Measurements from ENCODE around the gene SLC6A16.
"Not testable (repeated sequence)": the region's sequence is repeated elsewhere in the genome, so short reads cannot be mapped to it uniquely, and the experiment has no call there.

SLC6A16 gene

DNA sequence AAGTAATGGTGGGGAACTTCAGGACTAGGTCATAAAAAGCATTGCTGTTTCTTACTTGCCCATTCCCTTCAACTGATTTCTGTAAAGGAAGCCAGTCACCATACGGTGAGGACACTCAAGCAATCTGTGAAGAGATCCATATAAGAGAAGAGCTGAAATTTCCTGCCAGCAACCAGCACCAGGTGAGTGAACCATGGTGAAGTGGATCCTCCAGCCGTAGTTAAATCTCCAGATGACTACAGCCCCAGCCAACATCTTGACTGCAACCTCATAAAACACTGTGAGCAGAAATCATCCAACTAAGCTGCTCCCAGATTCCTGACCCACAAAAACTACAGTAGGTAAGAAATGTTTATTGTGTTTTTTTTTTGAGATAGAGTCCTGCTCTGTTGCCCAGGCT lies 3.8 kb upstream of the SLC6A16 start:
- no peak for DNase-seq

DNA sequence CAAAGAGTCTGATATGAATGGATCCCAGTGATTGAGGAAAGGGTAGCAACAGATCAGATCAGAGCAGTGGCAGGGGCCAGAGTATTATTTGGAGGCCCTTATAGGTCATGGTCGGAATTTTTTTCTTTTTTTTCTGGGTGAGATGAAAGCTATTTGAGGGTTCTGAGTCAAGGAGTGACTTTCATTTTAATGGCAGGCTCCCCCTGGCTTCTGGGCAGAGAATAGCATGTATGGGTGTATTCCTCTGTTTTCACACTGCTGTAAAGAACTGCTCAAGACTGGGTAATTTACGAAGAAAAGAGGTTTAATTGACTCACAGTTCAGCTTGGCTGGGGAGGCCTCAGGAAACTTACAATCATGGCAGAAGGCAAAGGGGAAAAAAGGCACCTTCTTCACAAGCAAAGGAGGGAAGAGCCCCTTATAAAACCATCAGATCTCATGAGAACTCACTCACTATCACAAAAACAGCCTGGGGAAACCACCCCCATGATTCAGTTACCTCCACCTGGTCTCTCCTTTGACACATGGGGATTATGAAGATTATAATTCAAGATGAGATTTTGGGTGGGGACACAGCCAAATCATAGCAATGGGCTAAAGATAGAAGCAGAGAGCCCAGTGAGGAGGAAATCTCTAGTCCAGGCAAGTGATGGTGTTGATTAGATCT lies 3.0 kb upstream of the SLC6A16 start:
- DNase-seq = no peak

DNA sequence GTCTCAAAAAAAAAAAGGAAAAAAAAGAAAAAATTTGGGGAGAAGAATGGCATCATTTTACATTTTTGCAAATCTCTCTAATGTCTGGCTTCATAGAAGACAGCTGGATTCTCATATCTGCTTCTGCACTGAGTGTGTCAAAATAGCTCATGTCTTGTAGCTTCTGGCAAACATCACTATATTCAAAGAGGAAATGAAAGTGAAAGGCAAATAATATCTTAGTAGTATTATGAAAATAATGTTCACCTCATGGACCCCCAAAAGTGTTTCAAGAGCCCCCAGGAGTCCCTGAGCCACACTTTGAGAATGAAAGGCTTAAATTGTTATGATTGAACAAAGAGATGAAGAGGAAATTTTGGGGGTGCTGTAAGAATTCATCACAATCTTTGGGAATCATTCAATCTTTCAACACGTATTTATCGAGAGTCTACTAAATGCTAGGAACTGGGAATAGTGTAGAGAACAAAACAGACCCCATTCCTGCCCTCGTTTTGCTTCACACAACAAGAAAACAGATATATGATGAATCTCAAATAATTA lies 1.2 kb upstream of the SLC6A16 start:
- DNase-seq = no peak

DNA sequence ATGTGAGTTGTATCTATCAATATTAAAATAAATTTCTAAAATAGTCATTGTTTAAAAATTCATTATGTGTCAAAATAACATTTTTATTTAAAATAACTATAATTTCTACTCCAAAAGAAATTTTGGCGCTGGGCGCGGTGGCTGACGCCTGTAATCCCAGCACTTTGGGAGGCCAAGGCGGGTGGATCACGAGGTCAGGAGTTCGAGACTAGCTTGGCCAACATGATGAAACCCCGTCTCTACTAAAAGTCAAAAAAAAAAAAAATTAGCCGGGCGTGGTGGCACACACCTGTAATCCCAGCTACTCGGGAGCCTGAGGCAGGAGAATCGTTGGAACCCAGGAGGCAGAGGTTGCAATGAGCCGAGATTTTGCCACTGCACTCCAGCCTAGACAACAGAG lies 765 bp upstream of the SLC6A16 start:
- DNase-seq = not testable (repeated sequence)

DNA sequence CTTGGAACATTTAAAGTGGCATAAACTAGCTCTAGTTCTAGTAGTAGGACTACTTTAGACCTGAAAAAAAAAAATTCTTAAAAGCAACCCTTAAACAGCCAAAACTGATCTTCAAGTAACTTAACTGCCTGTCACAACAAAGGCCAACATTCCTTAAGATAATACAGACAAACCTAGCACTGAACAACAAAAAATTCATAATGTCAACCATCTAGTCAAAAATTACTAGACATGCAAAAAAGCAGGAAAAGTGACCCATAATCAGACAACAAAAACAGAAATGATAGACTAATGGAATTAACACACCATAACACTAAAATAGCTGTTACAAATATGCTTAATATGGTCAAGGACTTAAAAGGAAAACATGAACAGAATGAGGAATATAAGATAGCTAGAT lies 6.7 kb downstream of the SLC6A16 start:
- no peak for DNase-seq

DNA sequence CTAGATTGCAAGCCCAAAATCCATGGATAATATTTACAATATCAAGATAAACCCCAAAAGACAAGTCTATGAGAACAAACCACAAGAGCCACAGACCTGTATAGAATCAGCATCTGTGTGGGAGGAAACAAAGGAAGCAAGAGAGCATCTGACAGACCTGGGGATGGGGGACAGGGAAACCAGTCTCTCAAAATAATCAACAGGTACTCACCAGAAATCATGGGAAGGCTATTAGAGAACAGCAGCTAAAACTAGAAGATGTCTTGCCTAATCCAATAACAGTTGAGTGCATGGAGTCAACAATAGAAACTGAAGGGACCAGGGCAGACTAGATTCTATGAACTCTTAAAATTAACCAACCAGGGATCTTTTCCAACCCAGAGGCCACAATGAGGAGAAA lies 8.7 kb downstream of the SLC6A16 start:
- no peak for DNase-seq

DNA sequence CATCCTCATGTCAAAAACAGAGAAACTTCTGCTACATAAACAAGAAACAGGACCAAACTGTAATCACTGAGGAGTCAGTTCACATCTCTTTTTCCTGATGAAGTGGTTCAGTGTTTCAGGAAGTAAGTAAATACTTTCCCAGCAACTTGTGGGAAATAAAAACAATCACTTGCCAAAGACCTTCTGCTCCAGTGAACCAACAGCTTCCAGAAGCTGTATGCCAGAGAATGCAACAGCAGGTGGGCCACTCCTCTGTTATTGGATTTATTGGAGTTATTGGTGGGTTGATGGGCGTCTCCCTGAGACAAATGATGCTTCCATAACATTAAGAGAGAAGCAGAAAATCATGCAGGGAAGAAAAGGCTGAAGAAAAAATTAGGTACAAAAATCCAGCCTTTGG lies 9.9 kb downstream of the SLC6A16 start:
- no peak for DNase-seq

DNA sequence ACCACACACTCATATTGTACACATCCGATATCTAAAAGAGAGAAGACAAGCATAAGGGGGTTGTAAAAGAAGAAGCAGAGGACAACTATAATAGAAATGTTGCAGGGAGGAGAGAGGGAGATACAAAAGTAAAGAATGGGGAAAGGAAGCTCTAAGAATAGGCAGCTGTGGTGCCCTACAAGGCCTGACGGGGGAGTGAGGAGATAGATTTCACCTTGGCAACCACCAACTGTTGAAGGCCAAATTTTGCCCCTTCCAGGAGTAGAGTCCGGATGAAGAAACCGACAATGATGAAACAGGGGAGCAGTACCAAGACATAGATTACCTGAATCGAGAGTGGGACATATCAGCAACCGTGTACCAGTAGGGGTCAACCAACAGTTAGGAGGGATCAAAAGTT lies 15.9 kb downstream of the SLC6A16 start:
- DNase-seq = no peak

DNA sequence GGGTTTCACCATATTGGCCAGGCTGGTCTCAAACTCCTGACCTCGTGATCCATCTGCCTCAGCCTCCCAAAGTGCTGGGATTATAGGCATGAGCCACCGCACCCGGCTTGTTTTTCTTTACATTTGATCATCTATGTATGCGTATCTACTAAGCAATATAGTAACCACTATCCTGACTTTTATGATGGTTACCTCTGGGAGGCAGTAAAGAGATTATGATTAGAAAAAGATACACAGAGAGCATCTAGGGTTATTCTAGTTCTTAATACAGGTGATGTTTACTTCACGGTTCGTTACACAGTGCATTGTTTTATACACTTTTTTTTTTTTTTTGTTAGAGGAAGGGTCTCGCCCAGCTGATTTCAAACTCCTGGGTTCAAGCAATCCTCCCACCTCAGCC lies 18.3 kb downstream of the SLC6A16 start:
- DNase-seq = not testable (repeated sequence)

DNA sequence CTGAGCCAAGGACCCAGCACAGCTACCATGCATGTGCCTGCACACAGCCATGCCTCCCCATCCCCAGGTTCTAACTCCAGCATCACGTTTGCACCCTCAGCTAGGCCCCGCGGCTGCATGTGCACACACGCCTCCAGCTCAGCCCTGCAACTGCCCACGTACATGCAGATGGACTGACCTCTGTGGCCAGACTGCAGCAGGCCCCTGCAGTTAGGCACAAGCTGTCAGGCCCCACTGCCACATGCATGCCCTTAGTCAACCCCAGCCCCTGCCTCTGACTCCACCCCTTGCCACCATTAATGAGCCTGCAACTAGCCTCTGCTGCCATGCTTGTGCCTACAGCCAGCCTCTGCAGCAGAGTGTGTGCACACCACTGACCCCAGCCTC lies 23.1 kb downstream of the SLC6A16 start:
- no peak for DNase-seq

DNA sequence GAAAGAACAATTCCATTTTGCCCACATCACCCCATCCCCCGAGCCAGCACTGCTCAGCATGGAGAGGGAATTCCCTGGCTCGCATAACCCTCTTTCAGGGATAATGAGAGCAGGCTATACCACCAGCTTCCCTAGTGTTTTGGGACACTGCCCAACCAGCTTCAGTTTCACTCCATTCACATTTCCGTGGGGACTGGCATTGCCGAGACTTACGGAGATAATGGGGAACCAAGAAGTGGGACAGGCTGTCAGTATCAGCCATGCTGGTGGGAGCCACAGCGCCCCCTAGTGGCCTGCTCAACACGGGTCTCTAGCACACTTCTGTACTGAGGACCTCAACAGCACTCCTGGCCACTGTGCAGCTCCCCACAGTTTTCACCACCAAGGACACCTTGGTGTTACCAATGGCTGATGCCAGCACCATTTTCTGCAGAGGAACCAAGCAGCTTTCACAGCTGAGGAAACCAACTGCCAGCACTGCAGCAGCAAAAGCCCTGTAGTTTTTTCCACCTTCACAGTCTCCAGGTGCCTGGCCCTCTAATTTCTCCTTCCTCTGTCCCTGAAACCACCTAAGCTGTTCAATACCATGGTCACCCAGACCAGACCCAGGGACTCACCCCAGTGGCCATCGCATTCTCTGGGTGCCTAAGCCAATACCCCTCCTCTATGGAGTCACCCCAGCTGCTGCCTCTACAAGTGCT lies 23.7 kb downstream of the SLC6A16 start:
- no peak for DNase-seq

DNA sequence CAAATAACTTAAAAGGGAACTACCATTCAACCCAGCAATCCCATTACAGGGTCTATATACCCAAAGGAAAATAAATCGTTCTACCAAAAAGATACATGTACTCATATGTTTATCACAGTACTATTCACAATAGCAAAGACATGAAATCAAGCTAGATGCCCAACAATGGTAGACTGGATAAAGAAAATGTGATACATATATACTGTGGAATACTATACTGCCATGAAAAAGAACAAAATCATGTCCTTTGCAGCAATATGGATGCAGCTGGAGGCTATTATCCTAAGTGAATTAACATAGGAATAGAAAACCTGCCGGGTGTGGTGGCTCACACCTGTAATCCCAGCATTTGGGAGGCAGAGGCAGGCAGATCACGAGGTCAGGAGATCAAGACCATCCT lies 26.3 kb downstream of the SLC6A16 start:
- not testable (repeated sequence) for DNase-seq

DNA sequence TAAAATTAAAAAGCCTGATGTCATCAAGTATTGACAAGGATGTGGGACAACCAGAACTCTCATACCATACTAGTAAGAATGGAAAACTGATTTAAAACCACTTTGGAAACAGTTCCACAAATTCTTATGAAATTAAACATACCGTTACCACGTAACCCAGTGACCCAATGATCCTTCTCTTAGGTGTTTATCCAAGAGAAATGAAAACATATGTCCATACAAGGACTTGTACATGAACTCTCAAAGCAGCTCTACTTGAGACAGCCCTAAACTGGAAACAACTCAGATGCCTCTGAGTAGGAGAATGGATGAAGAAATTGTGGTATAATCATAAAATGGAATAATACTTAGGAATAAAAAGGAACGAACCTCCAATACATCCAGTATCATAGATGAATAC lies 27.6 kb downstream of the SLC6A16 start:
- DNase-seq = no peak

DNA sequence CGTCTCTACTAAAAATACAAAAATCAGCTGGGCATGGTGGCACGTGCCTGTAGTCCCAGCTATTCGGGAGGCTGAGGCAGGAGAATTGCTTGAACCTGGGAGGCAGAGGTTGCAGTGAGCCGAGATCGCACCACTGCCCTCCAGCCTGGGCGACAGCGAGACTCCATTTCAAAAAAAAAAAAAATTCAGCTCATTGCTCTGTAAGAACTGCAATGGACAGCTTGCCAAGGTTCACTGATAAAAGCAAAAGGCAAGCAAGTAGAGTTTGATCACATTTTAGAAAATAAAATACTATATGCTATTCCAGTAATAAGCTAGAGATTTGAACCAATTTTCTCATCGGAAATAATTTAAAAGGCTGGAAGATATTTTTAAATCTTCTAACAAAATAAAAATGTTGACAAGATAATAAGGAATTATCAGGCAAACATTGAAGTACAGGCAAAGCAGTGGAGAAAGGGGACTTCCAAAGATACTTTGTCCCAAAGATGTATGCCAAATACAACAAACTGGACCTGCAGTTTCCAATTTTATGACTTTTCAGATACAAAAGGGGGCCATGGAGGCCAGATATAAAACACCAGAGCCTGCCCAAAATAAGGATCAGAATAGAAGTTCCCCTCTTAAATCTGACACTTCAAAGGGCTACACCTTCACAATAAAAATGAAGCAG lies 29.6 kb downstream of the SLC6A16 start:
- no peak for DNase-seq

DNA sequence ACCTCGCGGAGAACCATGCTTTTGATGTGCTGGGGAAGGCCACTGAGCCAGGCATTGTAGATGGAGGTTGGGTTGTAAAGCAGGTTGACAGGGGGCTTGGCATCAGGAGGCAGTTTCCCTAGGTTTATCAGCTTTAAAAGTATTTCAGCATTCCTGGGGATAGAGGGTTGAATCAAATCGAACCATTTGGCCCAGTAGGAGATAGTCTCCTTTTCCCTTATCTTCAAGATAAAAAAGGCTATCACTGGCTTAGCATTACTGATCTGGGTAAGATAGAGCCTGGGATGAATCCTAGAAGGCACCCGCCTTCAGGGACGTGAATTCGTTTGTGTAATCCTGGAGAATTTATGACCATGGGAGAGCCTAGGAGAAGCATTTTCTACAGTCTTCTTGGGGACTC lies 30.6 kb downstream of the SLC6A16 start:
- no peak for DNase-seq

DNA sequence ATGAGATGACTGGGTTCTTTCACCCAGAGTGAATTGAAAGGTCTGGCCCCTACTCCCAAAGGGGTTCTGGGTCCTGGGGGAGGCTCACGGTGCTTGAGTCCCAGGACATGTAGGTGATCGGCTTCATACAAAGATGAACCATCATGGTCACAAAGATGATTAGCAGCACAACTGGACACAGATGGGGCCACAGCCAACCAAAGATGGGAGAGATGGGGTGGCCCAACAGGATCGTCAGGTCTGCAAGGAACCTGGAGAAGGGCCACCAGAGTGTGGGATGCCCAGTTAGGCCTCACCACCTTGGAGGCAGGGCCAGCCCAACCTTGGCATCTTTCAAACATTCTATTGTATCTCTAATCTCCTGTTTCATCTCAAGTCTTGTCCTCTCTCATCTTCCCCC lies 34.5 kb downstream of the SLC6A16 start:
- DNase-seq = no peak

DNA sequence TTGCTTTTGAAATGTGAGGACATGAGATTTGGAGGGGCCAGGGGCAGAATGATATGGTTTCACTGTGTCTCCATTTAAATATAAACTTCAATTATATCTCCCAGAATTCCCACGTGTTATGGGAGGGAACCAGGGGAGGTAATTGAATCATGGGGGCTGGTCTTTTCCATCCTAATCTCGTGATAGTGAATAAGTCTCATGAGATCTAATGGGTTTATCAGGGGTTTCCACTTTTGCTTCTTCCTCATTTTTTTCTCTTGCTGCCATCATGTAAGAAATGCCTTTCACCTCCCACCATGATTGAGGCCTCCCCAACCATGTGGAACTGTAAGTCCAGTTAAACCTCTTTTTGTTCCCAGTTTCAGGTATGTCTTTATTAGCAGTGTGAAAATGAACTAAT lies 35.7 kb downstream of the SLC6A16 start:
- DNase-seq = not testable (repeated sequence)

DNA sequence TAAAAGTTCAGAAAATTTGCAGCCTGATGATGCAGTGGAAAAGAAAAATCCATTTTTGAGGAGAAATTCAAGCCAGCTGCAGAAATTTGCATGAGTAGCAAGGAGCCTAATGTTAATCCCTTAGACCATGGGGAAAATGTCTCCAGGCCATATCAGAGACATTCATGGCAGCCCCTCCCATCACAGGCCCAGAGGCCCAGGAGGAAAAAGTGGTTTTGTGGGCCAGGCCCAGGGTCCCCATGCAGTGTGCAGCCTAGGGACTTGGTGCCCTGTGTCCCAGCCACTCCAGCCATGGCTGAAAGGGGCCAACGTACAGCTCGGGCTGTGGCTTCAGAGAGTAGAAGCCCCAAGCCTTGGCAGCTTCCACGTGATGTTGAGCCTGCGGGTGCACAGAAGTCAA lies 36.8 kb downstream of the SLC6A16 start:
- DNase-seq = not testable (repeated sequence)

DNA sequence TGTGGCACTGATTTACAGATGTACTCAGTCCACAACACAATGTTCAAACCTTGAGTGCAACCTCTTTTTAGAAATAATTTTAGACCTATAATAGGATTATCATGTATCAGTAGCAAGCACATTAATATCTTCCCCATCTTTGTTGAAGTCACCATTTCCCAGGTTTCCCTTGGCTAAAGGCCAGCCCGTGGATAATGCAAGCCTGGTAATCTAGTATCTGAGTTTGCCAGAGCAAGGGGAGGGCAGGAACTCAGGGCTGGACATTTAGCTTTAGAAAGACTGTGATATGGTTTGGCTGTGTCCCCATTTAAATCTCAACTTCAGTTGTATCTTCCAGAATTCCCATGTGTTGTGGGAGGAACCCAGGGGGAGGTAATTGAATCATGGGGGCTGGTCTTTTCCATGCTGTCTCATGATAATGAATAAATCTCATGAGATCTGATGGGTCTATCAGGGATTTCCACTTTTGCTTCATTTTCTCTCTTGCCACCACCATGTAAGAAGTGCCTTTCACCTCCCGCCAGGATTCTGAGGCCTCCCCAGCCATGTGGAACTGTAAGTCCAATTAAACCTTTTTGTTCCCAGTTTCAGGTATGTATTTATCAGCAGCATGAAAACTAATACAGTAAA lies 37.7 kb downstream of the SLC6A16 start:
- DNase-seq = no peak

DNA sequence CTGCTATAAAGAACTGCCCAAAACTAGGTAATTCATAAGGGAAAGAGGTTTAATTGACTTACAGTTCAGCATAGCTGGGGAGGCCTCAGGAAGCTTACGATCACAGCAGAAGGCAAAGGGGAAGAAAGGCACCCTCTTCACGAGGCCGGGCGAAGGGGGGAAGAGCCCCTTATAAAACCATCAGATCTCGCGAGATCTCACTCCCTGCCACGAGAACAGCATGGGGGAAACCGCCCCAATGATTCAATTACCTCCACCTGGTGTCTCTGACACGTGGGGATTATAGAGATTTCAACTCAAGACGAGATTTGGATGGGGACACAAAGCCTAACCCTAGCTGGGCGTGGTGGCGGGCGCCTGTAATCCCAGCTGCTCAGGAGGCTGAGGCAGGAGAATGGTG lies 42.8 kb downstream of the SLC6A16 start:
- DNase-seq = no peak

DNA sequence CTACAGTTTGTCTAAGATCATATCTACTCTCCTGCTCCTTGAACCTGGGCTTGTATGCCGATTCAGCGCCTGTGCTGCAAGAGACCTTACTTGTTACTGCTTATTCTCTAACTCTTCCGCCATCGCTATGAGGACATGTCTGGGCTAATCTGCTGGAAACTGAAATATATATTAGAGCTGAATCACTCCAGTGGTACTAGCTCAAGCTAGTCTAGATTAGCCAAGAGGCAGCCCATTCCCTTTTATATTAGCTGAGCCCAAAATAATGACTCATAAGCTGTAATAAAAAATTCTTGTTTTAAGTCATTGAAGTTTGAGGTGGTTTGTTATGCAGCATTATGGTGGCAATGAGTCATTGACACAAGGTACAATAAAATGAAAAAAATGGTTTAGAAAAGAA lies 52.8 kb downstream of the SLC6A16 start:
- no peak for DNase-seq

DNA sequence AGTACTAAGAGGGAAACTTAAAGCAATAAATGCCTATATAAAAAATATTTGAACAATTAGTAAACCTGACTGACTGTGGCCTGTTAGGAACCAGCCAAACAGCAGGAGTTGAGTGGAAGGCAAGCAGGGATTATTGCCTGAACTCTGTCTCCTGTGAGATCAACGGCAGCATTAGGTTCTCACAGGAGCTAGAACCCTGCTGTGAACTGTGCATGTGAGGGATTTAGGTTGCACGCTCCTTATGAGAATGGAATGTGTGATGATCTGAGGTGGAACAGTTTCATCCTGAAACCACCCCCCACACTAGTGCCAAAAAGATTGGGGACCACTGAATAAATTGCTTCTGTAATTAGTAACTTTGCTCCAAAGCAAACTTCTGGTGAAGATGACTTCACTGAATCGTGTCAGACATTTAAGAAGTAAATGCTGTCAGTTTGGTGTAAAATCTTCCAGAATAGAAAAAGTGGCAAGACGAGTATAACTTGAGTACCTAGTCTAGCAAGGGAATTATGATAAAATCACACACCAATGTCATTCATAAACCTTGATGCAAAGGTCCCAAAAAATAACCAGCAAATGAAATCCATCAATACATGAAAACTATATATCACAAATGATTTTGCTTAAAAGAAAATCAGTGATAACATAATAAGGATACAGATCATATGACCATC lies 53.8 kb downstream of the SLC6A16 start:
- no peak for DNase-seq

DNA sequence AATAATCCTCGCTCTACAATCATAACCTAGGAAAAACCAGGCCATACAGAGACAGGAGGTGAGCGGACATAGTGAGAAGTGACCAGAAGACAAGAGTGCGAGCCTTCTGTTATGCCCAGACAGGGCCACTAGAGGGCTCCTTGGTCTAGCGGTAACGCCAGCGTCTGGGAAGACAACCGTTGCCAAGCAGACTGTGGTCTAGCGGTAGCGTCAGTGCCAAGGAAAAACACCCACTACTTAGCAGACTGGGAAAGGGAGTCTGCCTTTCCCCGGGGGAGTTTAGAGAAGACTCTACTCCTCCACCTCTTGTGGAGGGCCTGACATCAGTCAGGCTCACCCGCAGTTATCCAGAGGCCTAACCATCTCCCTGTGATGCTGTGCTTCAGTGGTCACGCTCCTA lies 58.6 kb downstream of the SLC6A16 start:
- DNase-seq = not testable (repeated sequence)
